HL-60/S4 treated with retinoic acid at 250 ng/mL for 4 days and 3 days (cell line): ENCODE measurements around the gene FLRT2.

ENCODE experiments used
- in situ Hi-C: fragments of 300-500 bp; cut with MboI; formaldehyde crosslinking; loops from 2 replicates; pipeline ENCODE4 v1.7.0; 2022; ENCODE audit warnings: low sequenced_read_pairs

Gene FLRT2

DNA sequence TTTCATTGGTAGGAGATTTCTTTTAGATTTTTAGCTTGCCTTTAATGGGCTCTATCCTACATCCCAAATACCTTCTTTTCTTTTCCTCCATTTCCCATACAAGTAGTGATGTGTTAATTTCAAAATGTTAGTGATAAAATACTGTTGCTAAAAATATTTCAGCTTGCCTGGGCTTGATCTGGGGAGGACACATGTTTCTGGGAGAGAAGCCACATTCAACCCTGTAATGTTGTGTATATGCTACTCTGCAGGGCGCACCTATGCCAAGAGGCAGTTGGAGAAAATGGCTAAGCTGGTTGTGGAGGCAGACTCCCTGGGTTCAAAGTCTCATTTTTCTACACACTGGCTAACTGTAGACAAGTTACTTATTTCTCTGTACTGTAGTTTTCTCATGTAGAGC, 26.3 kb downstream of the FLRT2 start:
- in situ Hi-C loops, result no loop called here

DNA sequence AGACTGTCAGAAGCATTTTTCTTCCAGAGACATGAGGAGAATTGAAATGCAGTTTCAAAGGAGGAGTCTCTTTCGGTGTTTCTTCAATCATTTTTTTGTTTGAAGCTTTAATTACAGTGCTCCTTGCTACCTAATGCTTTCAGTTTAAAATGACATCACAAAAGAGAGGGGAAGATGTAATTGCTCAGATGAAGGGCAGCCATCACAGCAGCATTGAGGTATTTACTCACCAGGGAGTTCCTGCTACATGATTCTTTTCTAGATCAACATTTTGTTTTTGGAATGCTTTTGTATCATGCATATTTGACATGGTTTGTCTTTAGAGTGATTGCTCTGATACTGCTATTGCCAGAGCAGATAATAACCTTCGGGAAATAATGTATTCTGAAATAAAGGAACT, 28.6 kb downstream of the FLRT2 start:
- in situ Hi-C loops, result no loop called here

DNA sequence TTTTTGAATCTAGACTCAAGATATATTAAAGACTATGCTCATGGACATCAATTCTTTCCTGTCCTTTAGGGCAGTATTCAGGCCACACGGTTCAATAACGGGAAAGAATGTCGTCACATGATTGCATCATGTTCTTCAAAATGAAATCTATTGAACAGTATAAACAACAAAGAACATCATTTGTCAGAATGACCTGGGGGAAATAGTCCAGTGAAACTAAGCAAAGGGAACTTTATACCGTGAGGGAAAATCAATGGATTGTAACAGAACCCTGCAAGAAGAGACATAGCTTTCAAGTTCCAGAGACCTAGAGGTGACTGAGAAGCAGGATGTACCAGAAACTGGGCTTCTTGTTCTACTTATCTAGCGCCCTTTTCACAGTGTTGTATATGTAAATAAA, 32.7 kb downstream of the FLRT2 start:
- in situ Hi-C loops, result no loop called here

DNA sequence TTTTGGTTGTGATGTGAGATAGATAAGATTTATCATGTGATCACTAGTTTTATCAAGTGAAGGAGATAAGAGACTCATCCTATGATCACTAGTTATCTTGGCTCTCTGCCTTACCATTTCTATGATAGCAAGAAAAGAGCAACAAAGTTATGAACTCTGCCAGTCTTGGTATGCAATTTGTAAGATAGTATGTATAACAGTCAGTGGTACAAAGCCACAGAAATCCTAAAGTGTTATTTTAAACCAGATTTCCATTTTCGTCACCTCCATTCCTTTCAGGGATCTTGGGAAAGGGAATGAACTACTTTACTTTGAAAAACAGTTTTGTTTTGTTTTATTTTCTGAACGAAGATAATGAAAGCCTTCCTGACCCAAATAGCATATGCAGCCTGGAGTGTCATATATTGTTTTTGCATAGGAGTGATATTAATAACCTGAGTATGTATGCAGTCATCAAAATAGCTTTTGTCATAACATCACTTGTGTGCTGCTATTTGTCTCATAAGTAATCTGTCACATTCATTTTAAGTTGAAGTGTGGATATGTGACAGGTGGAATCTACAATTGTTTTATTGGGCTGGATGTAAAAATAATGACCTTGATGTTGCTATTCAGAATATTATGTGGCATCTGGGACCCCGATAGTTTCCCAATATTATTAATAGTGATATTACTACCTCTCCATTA, 35.0 kb downstream of the FLRT2 start:
- in situ Hi-C loops, result no loop called here

DNA sequence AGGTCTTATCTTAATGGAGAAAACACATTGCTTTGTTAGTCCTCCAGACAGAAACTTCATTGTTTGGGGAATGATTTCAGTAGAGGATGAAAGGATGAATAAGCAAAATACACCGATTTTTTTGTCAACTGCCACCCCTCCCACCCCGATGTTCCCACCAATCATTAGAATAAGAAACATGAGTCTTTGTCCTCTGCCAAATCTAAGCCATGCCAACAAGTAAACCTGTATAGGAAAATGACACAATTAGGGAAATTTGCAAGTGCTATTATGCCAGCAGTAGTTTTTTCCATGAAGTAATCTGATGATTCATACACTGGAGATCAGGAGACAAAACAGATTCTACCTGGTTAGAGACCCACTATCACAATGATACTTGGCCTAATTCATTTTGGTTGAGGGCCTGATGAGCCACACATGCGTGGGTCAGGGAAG, 35.9 kb downstream of the FLRT2 start:
- in situ Hi-C loops, result no loop called here

DNA sequence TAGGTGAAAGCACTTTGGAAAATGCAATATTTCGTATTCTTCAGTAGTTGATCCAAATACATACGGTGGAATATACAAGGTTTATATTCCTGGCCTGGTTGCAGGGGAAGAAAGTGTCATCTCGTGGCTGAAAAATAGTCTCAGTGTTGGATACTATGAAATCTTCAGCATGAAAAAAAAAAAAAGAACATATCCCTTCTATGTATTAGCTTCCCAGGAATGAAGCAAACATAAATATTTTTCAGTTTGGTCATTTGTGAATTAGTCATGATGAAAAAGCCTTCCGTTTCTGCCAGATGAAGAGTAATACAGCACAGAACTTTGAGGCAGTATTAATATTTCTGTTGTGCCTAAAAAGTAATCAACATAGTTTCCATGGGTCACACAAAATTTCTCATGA, 36.7 kb downstream of the FLRT2 start:
- in situ Hi-C loops, result no loop called here

DNA sequence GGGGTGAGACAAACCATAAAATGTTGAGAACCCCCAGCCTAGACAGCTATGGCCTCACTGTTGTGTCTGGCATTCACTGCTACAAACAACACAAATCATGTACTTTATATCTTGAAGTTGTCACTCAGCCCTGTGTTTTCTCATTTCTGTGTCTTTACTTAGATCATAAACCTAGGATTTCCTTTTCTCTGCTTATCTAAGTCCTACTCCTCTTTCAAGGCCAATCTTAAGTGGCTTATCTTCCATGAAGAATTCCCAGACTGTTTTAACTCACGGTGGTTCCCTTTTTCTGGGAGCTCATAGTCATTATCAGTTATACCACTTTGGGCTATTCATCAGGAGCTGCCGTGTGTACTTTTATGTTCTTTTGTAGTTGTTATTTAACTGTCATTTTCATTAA, 42.1 kb downstream of the FLRT2 start:
- in situ Hi-C loops, result no loop called here

DNA sequence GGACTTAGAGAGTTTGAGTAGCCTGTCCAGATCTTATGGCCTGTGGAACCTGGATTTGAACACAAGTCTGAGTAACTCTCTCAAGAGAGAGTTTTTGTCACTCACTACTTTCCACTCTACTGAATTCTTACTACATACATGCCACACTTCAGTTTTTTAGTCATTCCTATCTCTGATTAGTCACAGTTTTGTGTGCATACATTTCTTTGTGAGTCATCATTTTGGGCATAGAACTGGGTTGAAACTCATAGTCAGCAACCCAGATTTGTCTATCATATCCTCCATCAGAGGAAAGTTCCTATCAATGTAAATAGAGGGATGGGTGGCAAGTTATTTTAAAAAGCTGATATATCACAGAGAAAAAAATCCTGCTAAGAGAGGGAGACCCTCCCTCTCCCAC, 42.9 kb downstream of the FLRT2 start:
- in situ Hi-C loops, result no loop called here

DNA sequence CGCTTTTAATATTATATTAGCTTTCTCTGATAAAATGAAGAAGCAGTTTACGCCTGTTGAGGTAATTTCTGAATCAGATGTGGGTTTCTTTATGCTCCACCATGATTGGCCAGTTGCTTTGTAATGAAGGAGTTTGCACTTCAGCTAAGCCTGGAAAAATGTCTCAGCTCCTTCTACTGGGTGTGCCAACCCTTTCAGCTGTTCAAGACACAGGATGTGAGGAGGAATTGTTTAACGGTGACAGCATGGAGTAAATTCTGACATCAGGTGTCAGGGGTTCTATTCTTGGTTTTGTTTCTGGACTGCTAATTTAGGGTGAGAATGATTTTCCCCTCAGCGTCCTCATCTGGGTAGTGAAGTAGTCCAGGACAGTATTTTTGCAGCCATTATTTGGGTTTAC, 43.5 kb downstream of the FLRT2 start:
- in situ Hi-C loops, result no loop called here

DNA sequence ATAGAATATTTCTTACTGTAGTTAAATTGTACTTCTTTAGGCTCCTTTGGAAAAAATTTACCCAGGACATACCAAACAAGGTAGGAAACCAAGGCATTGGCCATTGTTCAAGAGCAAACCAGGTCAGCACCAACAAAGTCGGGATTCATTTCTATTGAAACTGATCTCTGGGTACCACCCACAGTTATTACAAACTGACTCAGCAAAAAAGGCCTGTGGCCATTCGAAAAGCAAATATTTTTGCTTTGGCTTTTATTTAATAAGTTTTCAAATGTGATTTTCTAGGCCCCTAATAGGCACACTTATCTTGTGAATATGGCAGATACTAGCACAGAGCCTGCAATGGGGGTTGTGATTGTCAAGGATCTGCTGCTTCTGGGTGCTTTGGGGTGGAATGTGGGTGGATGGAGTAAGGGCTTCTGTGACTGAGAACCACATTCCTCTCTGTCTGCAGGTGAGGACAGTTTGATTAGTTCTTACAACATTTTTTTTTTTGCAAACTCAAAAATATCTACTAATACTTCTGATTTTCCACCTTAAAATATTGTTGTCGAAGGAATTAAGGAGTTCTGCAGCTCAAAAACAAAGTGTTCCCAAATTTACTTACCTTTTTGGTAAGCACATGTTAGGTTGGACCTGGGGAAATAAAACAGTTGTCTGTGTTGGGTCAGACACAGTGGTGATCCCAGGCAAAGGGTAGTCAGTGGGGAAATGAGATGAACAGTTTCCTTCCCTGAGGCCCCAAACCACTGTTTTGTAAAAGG, 45.1 kb downstream of the FLRT2 start:
- in situ Hi-C loops, result no loop called here

DNA sequence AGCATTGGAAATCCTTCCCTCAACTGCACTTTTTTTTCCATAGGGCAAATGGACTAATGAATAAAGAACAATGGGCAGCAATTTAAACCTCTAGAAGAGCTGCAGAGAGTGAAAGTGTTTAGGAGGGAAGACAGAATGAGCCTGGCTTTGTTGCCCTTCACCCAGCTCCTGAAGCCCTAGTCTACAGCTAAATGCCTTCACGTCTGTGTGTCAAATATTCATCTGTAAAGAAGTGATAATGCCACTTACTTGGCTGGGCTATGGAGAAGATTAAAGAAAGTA, 45.6 kb downstream of the FLRT2 start:
- in situ Hi-C loops, result no loop called here

DNA sequence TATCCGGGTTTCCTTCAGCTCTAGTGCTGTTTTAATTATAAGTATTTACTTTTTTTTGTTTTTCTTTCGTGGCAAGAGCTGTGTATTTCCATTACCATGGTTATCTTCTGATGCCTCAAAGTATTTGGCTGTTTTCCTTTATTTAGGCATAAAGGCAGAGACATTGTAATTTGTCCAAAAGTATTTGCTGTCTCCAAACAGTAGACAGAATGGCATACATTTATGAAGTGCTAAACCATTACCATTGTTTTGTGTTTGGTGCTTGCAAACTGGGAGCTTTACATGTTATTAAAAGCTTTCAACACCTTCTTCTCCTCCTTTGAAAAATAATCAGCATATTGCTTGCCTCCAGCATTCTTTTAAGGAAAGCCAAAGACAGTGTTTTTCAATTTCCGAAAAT, 46.3 kb downstream of the FLRT2 start:
- in situ Hi-C loops, result no loop called here

DNA sequence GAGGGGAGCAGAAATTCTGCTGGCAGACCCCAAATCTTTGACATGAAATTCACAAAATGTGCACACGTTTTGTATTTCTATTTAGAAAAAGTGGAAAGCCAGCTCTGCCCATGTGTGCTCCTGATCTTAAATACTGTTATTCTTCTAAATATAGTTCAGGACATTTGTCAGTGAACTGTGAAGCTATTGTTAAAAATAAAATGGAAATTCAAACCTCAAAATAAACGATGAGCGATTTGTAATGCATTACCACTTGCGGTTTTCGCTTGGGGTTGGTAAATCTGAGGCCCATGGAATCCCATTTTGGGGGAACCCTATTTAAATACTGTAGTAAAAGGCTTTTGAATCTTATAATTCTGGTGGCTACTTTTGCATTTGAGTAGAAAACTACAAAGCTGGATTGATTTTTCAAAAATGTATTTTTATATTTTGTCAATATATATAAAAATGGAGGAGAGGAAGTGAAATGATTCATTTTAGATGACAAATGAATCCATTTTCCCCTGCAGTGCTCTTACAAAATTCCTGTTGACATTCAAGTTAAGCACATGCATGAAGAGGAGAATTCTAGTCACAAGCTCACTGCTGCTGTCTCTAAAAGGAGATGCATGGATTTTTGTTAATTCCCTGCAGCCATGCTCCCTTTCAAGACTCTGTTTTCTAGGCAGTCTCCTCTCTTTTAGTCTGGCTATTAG, 47.1 kb downstream of the FLRT2 start:
- in situ Hi-C loops, result no loop called here

DNA sequence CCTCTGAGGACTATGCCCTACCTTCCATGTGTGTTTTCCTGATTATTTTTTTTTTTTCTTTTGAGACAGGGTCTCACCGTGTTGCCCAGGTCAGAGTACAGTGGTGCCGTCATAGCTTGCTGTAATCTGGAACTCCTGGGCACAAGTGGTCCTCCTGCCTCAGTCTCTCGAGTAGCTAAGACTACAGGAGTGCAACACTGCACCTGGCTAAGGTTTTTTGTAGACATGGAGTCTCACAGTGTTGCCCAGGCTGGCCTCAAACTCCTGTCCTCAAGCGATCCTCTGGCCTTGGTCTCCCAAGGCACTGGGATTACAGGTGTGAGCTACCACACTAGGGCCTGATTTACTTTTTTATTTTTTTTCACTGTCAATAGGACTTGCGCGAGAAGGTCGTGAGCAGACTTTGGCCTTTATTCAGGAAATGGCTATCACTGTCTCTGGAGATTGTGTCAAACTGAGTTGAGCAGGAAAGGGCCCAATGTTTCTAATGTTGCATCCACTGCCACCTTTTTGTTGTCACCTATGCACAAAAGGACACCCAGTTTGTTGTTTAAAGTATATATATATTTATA, 47.7 kb downstream of the FLRT2 start:
- in situ Hi-C loops, result no loop called here

DNA sequence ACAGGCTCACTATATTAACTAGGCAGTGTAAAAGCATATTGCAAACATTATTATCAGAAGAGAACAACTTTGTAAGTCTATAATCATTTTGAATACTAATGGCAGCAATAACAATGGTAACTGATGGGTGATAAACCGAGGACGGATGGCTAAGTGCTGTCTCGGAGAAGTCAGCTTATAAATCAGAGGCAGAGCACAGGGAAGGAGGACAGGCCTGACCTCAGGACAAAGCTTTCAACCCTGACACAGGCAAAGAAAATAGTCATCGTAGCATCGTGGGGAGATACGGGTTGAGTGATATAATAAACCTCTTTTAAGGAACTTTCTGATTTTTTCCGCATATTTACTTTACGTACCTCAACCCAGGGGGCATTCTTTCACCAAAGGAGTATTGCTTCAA, 48.4 kb downstream of the FLRT2 start:
- in situ Hi-C loops, result no loop called here

DNA sequence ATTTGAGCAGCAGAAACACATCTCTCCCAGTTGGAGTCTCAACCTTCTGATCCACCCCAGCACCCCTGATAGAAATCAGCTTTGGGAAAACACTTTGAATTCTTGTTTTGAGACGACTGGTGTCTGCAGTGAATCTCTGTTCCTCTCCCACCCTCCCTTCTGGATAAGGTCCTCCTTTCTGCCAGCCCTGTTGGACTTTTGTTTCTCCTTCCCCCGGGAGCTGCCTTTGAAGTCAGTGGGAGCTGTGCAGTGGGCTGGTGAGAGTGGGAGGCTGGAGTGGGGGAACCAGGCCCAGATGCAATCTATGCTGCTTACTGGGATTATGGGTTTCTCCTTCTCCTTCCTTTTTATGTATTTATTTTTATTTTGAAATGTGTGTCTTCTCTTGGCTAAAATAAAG, 49.0 kb downstream of the FLRT2 start:
- in situ Hi-C loops, result no loop called here

DNA sequence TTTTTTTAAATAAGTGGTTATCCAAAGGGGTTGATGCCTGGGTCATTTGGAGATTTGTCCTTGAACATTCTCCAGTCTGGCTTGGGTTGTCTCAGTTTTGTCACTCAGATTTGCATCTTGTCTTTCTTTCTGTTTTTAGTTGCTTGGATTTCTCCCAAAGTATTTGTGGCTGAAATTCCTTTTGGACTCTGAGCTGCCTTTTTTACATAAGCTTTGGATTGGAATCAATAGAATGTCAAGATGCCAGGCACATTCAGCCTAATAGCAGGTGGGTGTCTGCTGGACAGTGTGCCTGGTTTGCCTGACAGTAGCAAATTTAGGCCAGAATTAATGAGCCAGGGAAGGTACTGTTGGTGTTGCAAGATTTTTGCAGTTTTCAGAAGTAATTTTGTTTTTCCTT, 50.0 kb downstream of the FLRT2 start:
- in situ Hi-C loops, result no loop called here

DNA sequence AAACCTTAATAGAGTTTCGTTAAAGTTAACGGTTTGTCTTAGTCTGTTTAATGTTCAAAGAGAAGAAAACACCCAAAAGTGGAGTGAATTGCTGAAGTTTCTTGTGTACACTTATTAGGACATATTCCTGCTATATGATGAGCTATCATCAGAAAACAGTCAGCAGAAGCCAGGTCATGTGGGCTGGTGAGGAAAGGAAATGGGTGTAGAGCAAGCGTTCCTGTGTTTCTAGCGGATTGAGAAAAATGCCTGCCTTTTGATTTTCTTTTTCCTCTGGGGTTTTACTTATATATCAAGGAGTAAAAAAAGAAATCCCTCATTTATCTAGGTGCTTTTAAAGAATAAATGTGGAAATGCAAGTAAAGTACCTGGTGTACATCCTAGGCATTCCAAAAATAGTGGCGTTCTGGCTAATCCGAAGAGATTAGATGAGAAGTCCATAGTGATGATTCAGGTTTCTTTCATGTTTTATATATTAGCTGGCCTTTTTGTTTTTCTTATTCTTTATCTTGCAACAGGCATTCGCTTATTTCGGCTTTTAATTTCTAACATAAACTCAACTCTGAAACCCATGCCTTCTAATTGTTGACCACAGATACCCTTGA, 50.7 kb downstream of the FLRT2 start:
- in situ Hi-C loops, result no loop called here

DNA sequence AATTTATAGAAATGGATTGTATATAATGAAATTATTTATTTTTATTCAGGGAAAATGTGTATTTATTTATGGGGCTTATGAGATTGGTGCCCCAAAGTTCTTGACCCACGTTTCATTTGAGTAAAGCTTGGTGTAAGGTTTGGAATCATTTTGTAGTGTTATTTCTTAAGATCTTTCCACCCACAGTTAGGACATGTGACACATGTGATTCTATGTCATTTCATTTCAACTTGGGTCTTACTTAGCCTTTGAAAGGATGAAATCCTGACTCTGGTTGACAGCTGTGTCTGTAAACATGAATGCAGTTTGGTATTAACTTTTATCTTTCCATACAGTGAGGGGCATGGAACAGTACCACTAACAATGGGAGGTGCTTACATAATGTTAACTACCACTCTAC, 51.7 kb downstream of the FLRT2 start:
- in situ Hi-C loops, result no loop called here

DNA sequence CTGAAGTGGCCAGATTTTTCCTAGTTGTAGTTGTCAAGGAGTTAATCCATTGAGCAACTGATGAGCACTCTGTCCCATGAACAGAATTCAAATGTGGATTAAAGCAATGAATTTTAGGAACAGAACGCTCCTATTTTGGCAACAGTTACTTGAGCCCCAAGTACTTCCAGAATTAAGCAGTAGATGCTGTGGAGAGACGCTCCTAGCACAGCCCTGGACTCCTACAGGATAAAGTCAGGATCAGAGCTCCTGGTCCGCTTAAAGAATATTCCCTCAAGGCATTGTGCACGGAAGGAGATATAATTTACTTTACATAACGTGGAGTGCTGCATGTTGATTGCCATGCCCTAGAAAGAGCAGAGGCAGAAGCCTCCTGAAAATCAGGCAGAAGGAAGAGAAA, 53.4 kb downstream of the FLRT2 start:
- in situ Hi-C loops, result no loop called here

DNA sequence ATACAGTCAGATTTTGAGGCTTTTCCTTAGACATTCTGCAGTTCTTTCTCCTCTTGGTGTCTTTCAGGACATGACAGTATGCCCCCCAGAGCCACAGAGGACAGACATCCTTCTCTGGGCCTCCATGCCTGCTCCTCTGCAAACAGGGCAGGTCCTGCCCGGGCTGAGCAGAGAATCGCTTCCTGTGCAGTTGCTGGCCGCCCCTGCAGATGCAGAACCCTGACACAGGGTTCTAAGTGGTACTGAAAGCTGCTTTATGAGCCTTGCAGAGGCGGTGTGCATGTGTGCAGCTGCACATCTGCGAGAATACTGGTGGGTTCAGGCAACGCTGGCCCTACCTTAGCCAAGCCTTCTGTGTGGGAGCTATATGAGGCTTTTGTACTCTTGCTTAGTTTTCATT, 54.5 kb downstream of the FLRT2 start:
- in situ Hi-C loops, result no loop called here
